Heart left ventricle (tissue), 16 donors: ENCODE results near the gene PLCH1. TPM values are rescaled to one million over a fixed set of nuclear protein-coding genes. Genes with fewer than 3 reads are reported as not detected.

ENCODE experiments used
- ATAC-seq, 4 donors: fragments of 200-7000 bp; cut with Tn5 transposase; one replicate each; pipeline ENCODE4 v1.9.1; 2020 to 2022; ENCODE audit warnings: moderate library complexity in 4 of 4, mild to moderate bottlenecking in 3 of 4, moderate number of reproducible peaks in 1 of 4
- DNase-seq, 5 donors: peaks; one replicate each; pipeline ENCODE4 v3.0.0-alpha.2; 2020
- H3K27ac ChIP-seq, 12 donors: fragments of 200-600 bp; sonication (generic) in 4 of 12; one replicate each; pipeline versions ENCODE4 v1.5.0 to v1.8.0; 2016 to 2022; ENCODE audit warnings: mild to moderate bottlenecking in 2 of 12
- H3K27me3 ChIP-seq, 9 donors: fragments of 200-600 bp; sonication (generic) in 2 of 9; one replicate each; pipeline versions ENCODE4 v1.5.1 to v1.8.0; 2016 to 2022; ENCODE audit warnings: mild to moderate bottlenecking in 3 of 9
- H3K36me3 ChIP-seq, 9 donors: fragments of 200-600 bp; sonication (generic) in 2 of 9; one replicate each; pipeline versions ENCODE4 v1.5.0 to v1.8.0; 2018 to 2022; ENCODE audit warnings: mild to moderate bottlenecking in 2 of 9
- H3K4me1 ChIP-seq, 12 donors: fragments of 200-600 bp; sonication (generic) in 4 of 12; one replicate each; pipeline versions ENCODE4 v1.5.0 to v1.8.0; 2016 to 2022; ENCODE audit warnings: mild to moderate bottlenecking in 3 of 12
- H3K4me3 ChIP-seq, 12 donors: fragments of 200-600 bp; sonication (generic) in 4 of 12; one replicate each; pipeline versions ENCODE4 v1.5.0 to v1.8.0; 2017 to 2022; ENCODE audit warnings: mild to moderate bottlenecking in 9 of 12, moderate library complexity in 4 of 12
- H3K9me3 ChIP-seq, 12 donors: fragments of 200-600 bp; sonication (generic) in 4 of 12; one replicate each; pipeline versions ENCODE4 v1.5.0 to v1.8.0; 2016 to 2022; ENCODE audit warnings: mild to moderate bottlenecking in 1 of 12
- CTCF ChIP-seq, 12 donors: fragments of 200-600 bp; sonication (generic) in 4 of 12; IDR thresholded peaks; one replicate each; pipeline versions ENCODE4 v1.5.0 to v1.8.0; 2018 to 2022; ENCODE audit warnings: antibody characterized with exemption in 12 of 12, mild to moderate bottlenecking in 5 of 12
- POLR2A ChIP-seq, 2 donors: fragments of 450-650 bp; IDR thresholded peaks; one replicate each; pipeline ENCODE4 v1.6.1; 2017; ENCODE audit warnings: antibody characterized with exemption in 2 of 2, mild to moderate bottlenecking in 2 of 2, moderate library complexity in 2 of 2
- WGBS, 4 donors: extraction: QIAGEN DNeasy Blood & Tissue Kit in 2 of 4; methylation state at CpG; one replicate each; pipeline versions ENCODE4 v1.1.5 to v1.1.7; 2013 to 2018; 5-methylcytosine and 5-hydroxymethylcytosine counted together
- intact Hi-C, 10 donors: fragments of 100-400 bp; cut with DNase I; formaldehyde crosslinking; loops; one replicate each; pipeline versions ENCODE4 v1.11.1 to v1.14.2; 2022
- polyA plus RNA-seq, 2 donors: library from polyadenylated mRNA; stranded (reverse); fragments of 200-250 nt; gene quantifications; one replicate each; pipeline ENCODE4 v1.2.3, GENCODE V29; 2013
- total RNA-seq, 9 donors: library from RNA; depleted of rRNA in 2 of 9; stranded (reverse); fragments of >200 nt in 2 of 9; fragmentation: NEBNext Ultra II Directional in 3 of 9; extraction: Animal tissue kit (Norgen Biotek cat#: 25700) in 3 of 9; gene quantifications; one replicate each; pipeline versions ENCODE4 v1.1.0 to v1.2.4, GENCODE V29; 2016 to 2023
- donor health status: ischemic (EF 13 %, LVEDD 7.1; RV severe dilation, severe dysfunction).
- donor health status: healthy with polysubstance abuse.
- donor health status: DM: no; HTN: yes; CAD: no.
- donor health status: DM: no; HTN: no; CAD: no.
- donor health status: ischemic (EF 25% LVEDD 6.9; RV normal size, moderate dysfunction).
- donor health status: ischemic (EF 25% LVEDD 5.7; RV mildly dilated, moderate dysfunction).
- donor health status: healthy.
- donor health status: DM: yes; HTN: yes; CAD: no.
- donor health status: ischemic (EF 35%, LVEDD 5.7; RV mildly dilated, moderate dysfunction).
- donor health status: nonischemic (EF 11% LVEDD 7.7; RV severe dilation, severe dysfunction).
- donor health status: DM: yes; HTN: yes; CAD: no.
- donor health status: PGD.
- donor health status: ischemic (EF 29% LVEDD 5.4; RV normal size, mild dysfunction).
- donor health status: nonischemic (EF 23%, LVEDD 6.1; RV moderate dilation, normal function).

Gene PLCH1
- total and polyA plus RNA-seq, 11 donors: 0.07 to 2.7 (median 0.23) TPM

GRCh38 chr3:155504682-155505081 lies 240.2 kb downstream of the PLCH1 start:
- no peak overlapping the region for H3K27ac ChIP-seq
- intact Hi-C loops: no loop called here
- DNase-seq (no peak), ATAC-seq (no peak)
- no peaks in the 10 kb centered on the region for H3K36me3 ChIP-seq
- TF ChIP-seq POLR2A (IDR thresholded peaks at IDR 0.05) (no peak), CTCF (IDR thresholded peaks at IDR 0.05) (no peak)
- WGBS, 4 donors: 67 to 100% (median 83%) methylated on average over 1 of the region's 1 CpG
- no peak overlapping the region for H3K4me3 ChIP-seq
- H3K9me3 ChIP-seq: peaks cover 0 to 4% (median 0%) of the 10 kb centered on the region in 12 donors
- H3K4me1 ChIP-seq: no peaks in the 10 kb centered on the region
- H3K27me3 ChIP-seq: no peaks in the 10 kb centered on the region

- H3K27ac ChIP-seq: no peak overlapping the region
- TF ChIP-seq POLR2A (IDR thresholded peaks at IDR 0.05): no peak
- no peak for TF ChIP-seq CTCF (IDR thresholded peaks at IDR 0.05)
- WGBS, 4 donors: 76 to 88% (median 86%) methylated on average over 5 of the region's 5 CpGs
These were observed 242.2 kb downstream of the PLCH1 start for GRCh38 chr3:155502630-155503029.

GRCh38 chr3:155500194-155500818 lies 244.6 kb downstream of the PLCH1 start:
- ATAC-seq: no peak
- Histone ChIP-seq H3K9me3 (peaks cover 0 to 4% (median 0%) of the 10 kb centered on the region in 12 donors), H3K4me1 (no peaks in the 10 kb centered on the region), H3K27me3 (no peaks in the 10 kb centered on the region), H3K36me3 (no peaks in the 10 kb centered on the region), H3K4me3 (no peak overlapping the region), H3K27ac (no peak overlapping the region)
- intact Hi-C loops: no loop called here
- no peak for DNase-seq
- WGBS, 4 donors: 68 to 69% (median 69%) methylated on average over 4 of the region's 4 CpGs
- no peak for TF ChIP-seq CTCF (IDR thresholded peaks at IDR 0.05)

More at GRCh38 chr3:155502630-155503029, 242.2 kb downstream of the PLCH1 start:
- no peak for DNase-seq
- intact Hi-C loops: no loop called here
- ATAC-seq: no peak
- H3K36me3 ChIP-seq: no peaks in the 10 kb centered on the region
- no peak overlapping the region for H3K4me3 ChIP-seq
- H3K9me3 ChIP-seq: peaks cover 0 to 4% (median 0%) of the 10 kb centered on the region in 12 donors
- H3K4me1 ChIP-seq: no peaks in the 10 kb centered on the region
- no peaks in the 10 kb centered on the region for H3K27me3 ChIP-seq

- Histone ChIP-seq H3K27ac (no peak overlapping the region), H3K4me1 (no peaks in the 10 kb centered on the region), H3K4me3 (no peak overlapping the region), H3K36me3 (no peaks in the 10 kb centered on the region), H3K9me3 (no peaks in the 10 kb centered on the region), H3K27me3 (no peaks in the 10 kb centered on the region)
- ATAC-seq (no peak), DNase-seq (no peak)
- 80 to 82% (median 81%) methylated on average over 5 of the region's 5 CpGs for WGBS, 4 donors
- no peak for TF ChIP-seq POLR2A (IDR thresholded peaks at IDR 0.05)
- no peak for TF ChIP-seq CTCF (IDR thresholded peaks at IDR 0.05)
- intact Hi-C loops: no loop called here
These were observed 246.8 kb downstream of the PLCH1 start for GRCh38 chr3:155497930-155498647.
